Iris pigment epithelial cell (primary cell): ENCODE results near the gene HBQ1.
"Not testable (repeated sequence)": the region's sequence is repeated elsewhere in the genome, so short reads cannot be mapped to it uniquely, and the experiment has no call there.

Experiments used
- DNase-seq: peaks from one replicate; pipeline ENCODE4 v3.0.0-alpha.2; 2011; ENCODE audit warnings: low read depth

Gene HBQ1

DNA sequence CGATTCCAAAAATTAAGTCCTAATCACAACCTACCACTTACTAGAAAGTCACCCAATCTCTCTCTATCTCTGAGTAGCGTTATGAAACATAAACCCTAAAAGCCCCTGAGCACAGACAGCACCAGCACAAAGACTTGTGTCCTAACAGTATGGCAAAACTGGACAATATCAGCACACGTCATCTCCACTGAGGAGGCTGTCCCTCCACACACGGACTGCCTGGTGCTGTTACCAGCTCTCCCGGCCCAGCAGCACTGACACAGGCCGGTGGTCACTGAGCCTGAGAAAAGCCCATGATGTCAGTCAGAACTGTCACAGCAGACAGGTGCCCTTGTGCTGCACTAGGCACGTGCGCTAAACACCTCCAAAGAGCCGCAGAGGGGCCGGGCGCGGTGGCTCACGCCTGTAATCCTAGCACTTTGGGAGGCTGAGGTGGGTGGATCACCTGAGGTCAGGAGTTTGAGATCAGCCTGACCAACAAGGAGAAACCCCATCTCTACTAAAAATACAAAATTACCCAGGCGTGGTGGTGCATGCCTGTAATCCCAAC, 31.4 kb downstream of the HBQ1 start:
- DNase-seq: not testable (repeated sequence)

DNA sequence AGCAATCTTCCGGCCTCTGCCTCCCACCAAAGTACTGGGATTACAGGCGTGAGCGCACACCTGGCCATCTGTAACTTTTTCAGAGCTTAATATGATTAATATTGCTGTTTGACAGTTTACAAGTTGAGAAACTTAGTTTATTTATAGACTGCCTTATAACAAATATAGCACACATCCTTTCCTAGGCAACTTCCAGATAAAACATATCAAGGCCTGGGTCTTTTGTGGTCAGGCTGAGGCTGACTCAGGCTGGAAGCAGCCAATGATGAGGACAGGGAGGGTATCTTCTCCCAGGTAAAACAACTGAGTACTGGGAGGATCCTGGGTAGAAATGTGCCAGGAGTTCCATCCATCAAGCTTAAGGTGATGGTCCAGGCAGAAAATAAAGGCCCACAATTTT, 32.7 kb downstream of the HBQ1 start:
- DNase-seq: peak; percentile 41

DNA sequence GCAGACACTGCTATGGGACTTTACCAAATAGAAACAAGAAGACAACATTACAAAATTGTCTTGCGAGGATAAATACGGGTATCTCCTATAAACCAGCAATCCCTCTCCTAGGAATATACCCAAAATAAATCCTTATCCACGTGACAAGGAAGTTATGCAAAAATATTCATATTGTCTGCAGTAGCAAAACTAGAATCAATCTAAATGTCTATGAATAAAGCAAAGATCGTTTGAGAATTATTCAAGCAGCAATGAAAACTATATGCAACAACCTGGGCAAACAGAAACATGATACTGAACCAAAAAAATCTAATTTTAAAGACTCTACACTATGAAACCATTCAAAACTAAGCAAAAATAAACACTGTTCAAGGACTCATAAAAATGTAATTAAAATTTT, 39.8 kb downstream of the HBQ1 start:
- DNase-seq: no peak

DNA sequence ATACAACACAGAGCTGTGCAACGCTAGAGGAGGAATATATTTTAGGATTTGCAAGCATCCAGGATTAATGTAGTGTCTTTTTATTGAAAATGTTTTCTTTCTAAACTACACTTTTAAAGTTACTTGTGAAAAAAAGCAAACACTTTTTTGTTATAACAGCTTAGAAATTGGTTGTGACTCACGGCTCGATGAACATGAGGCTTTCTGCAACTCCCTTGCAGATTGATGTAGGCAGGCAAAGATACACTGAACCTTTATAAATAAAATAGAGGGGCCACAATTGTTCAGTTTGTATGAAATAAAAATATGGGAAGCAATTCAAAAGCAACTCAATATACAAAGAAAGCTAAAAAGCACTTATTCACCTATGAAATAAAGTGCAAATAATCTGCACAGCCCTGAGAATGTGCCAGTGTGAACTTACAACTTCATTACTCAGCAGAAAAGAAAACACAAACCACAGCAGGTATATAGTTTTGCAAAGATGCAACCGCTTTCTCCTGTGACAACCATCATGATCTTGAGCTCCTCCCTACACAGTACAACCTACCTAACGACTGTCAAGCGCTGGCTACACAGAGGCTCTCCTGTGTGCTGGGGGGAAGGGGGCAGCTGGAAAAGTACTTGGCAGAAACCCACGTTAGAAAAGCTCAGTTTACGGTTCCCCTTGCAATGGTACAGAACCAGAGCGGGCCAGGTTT, 48.0 kb downstream of the HBQ1 start:
- peak; percentile 23 for DNase-seq

DNA sequence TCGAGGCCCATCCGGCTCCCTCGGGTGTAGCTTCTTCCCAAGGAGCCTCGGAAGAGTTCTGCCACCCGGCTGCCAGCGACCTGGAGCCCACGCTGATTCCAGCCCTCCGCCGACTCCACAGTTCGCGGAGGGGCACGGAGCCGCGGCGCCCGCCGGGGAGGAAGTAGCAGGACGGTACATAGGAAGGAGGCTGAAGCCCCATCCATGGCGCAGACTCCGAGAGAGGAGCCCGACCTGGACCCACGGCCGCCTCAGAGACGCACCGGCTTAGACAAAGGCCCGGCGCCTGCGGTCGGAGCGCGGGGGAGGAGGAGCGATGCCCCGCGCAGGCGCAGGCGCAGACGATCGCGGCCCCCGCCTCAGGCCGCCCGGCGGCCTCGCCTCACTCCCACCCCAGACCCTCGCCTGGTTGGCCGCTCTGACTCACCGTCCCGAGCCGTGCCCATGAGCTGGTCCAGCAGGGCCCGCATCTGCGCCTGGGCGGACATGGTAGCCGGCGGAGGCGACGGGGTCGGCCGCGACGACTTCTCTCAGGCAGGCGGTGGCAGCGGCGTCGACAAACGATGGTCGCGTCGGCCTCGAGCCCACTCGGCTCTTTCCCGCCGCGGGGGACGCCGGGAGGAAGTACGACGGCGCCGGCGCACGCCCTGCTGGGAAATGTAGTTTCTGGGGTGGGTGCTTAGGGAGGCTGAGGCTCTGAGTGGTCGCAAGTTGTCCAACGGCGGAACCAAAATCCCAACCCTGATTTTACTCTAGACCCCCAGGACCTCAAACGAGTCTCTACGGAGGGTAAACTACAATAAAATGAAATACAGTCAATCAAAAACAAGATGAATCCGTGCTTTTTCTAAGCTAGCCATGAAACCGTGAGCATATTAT, 48.8 kb downstream of the HBQ1 start, which contains the start of gene LUC7L:
TSS of gene LUC7L (minus strand) at position 598 of the 879 bp plus-strand sequence. CDS start at position 488, 110 bp downstream.
- DNase-seq: peak; percentile 85

DNA sequence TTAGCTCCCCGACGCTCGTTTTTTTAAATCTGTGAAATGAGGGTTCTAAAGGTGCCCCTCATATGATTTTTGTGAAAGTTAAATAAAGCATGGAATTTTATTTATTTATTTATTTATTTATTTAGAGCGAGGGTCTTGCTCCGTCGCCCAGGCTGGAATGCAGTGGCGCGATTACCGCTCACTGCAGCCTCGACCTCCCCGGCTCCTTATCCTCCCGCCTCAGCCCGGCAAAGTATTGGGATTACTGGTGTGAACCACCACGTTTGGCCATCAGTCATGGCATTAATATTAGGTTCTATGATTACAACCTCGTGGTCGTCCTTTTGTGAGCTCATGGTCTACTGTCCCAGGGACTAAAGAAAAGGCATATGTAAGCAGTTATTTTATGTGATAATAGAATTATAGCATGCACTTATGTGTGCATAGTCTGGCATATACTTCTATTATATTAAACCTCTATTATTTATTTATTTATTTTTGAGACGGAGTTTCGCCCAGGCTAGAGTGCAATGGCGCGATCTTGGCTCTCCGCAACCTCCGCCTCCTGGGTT, 49.5 kb downstream of the HBQ1 start:
- DNase-seq: no peak

DNA sequence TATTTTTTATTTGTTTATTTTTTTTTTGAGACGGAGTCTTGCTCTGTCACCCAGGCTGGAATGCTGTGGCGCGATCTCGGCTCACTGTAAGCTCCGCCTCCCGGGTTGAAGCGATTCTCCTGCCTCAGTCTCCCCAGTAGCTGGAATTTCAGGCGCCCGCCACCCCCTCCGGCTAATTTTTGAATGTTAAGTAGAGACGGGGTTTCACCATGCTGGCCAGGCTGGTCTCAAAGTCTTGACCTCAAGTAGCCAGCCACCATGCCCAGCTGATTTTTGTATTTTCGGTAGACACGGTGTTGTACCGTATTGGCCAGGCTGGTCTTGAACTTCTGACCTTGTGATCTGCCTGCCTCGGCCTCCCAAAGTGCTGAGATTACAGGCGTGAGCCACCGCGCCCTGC, 50.1 kb downstream of the HBQ1 start:
- DNase-seq: not testable (repeated sequence)
